GM10847 (cell line): ENCODE results near the gene CLTCL1.

ENCODE experiments used
- POLR2A ChIP-seq: IDR thresholded peaks from 2 replicates; pipeline ENCODE4 v1.6.1; 2011; ENCODE audit not compliant: insufficient read length; ENCODE audit errors: extremely low read depth

The CLTCL1 gene

GRCh38 chr22:19146215-19146968, 145.1 kb downstream of the CLTCL1 start:
- no peak for TF ChIP-seq POLR2A

- no peak for TF ChIP-seq POLR2A
Measured at GRCh38 chr22:19143967-19144400, 147.5 kb downstream of the CLTCL1 start.

GRCh38 chr22:19143212-19143611, 148.3 kb downstream of the CLTCL1 start:
- no peak for TF ChIP-seq POLR2A

- TF ChIP-seq POLR2A = no peak
Measured at GRCh38 chr22:19142394-19142793, 149.1 kb downstream of the CLTCL1 start.

- TF ChIP-seq POLR2A = no peak
Measured at GRCh38 chr22:19139974-19140373, 151.5 kb downstream of the CLTCL1 start.

GRCh38 chr22:19139001-19139356, 152.5 kb downstream of the CLTCL1 start:
- TF ChIP-seq POLR2A = no peak

- TF ChIP-seq POLR2A = no peak
Measured at GRCh38 chr22:19138217-19139000, 153.1 kb downstream of the CLTCL1 start.

GRCh38 chr22:19137384-19138216, 153.9 kb downstream of the CLTCL1 start:
- TF ChIP-seq POLR2A = no peak

GRCh38 chr22:19136915-19137314, 154.6 kb downstream of the CLTCL1 start:
- no peak for TF ChIP-seq POLR2A

- TF ChIP-seq POLR2A = no peak
Measured at GRCh38 chr22:19134874-19135273, 156.6 kb downstream of the CLTCL1 start.

GRCh38 chr22:19134176-19134831, 157.2 kb downstream of the CLTCL1 start:
- no peak for TF ChIP-seq POLR2A

- no peak for TF ChIP-seq POLR2A
Measured at GRCh38 chr22:19133561-19133960, 158.0 kb downstream of the CLTCL1 start.

GRCh38 chr22:19132693-19133400, 158.7 kb downstream of the CLTCL1 start:
- TF ChIP-seq POLR2A = no peak

- TF ChIP-seq POLR2A = no peak
Measured at GRCh38 chr22:19132153-19132552, 159.4 kb downstream of the CLTCL1 start.

GRCh38 chr22:19131685-19132015, 159.9 kb downstream of the CLTCL1 start:
- TF ChIP-seq POLR2A = no peak
